Activated CD4-positive, alpha-beta memory T cell treated with anti-CD3 and anti-CD28 coated beads, Interleukin-2, amount 10 ng/mL, durations not matched to agents 7 days and 5 days (primary cell): ENCODE results near the gene KPTN. TPM values are rescaled to one million over a fixed set of nuclear protein-coding genes. Genes with fewer than 3 reads are reported as not detected.
"Not testable (repeated sequence)": the region's sequence is repeated elsewhere in the genome, so short reads cannot be mapped to it uniquely, and the experiment has no call there.

ENCODE experiments used
- CTCF ChIA-PET: fragments of 350-600 bp; sonication (Branson Sonifier 250); formaldehyde crosslinking; loops from one replicate; lab custom pipeline; 2021; ENCODE audit warnings: antibody characterized with exemption, inconsistent platforms; lab: Charles Lee
- POLR2A ChIA-PET: fragments of 350-600 bp; sonication (Branson Sonifier 250); formaldehyde crosslinking; loops from one replicate; lab custom pipeline; 2021; ENCODE audit warnings: antibody characterized with exemption; lab: Charles Lee
- DNase-seq: peaks from one replicate; pipeline ENCODE4 v3.0.0-alpha.2; 2020
- H3K27ac Mint-ChIP-seq: one replicate; pipeline ENCODE4 v1.8.0; 2021; ENCODE audit warnings: mild to moderate bottlenecking, mixed read lengths
- H3K27me3 Mint-ChIP-seq: one replicate; pipeline ENCODE4 v1.8.0; 2021; ENCODE audit warnings: mixed read lengths
- H3K36me3 Mint-ChIP-seq: one replicate; pipeline ENCODE4 v1.8.0; 2021; ENCODE audit warnings: low read depth, mixed read lengths
- H3K4me1 Mint-ChIP-seq: one replicate; pipeline ENCODE4 v1.8.0; 2021; ENCODE audit warnings: mixed read lengths
- H3K4me3 Mint-ChIP-seq: one replicate; pipeline ENCODE4 v1.8.0; 2021; ENCODE audit warnings: mild to moderate bottlenecking, mixed read lengths
- H3K9me3 Mint-ChIP-seq: one replicate; pipeline ENCODE4 v1.8.0; 2021; ENCODE audit warnings: mixed read lengths
- total RNA-seq, 2 experiments: library from RNA; stranded (reverse); gene quantifications; one replicate each; pipeline ENCODE4 v1.2.3, GENCODE V29; 2021

The KPTN gene
- total RNA-seq, 2 experiments from 2014 or later = 6.6 to 7.7 TPM

GRCh38 chr19:47487551-47488515 lies 3.8 kb upstream of the KPTN start:
- Mint-ChIP-seq H3K27ac (no peak overlapping the region), H3K9me3 (no peaks in the 10 kb centered on the region), H3K4me3 (no peak overlapping the region), H3K36me3 (peaks cover 30% of the 10 kb centered on the region), H3K4me1 (peaks cover 26% of the 10 kb centered on the region), H3K27me3 (no peaks in the 10 kb centered on the region)
- ChIA-PET POLR2A (interaction anchor here (0.8 to 1.1 kb wide), 2 partner anchors 53 to 210 kb away, joined by 3 to 4 read pairs; no protein-coding TSS in a partner anchor), CTCF (interaction anchor here (0.8 to 1.6 kb wide), 3 partner anchors 28 to 59 kb away, joined by 3 to 4 read pairs (median 3); partner anchors contain the start of gene NAPA)
- DNase-seq = no peak

GRCh38 chr19:47486900-47487299 lies 2.9 kb upstream of the KPTN start:
- ChIA-PET POLR2A (interaction anchor here (0.9 kb wide), 1 partner anchor 26 kb away, joined by 5 read pairs; no protein-coding TSS in a partner anchor), CTCF (interaction anchor here (1.3 to 1.6 kb wide), 2 partner anchors 50 to 59 kb away, joined by 3 read pairs; no protein-coding TSS in a partner anchor)
- no peak overlapping the region for H3K4me3 Mint-ChIP-seq
- DNase-seq = no peak
- no peaks in the 10 kb centered on the region for H3K9me3 Mint-ChIP-seq
- peaks cover 26% of the 10 kb centered on the region for H3K4me1 Mint-ChIP-seq
- H3K27ac Mint-ChIP-seq = no peak overlapping the region
- H3K27me3 Mint-ChIP-seq = no peaks in the 10 kb centered on the region
- peaks cover 27% of the 10 kb centered on the region for H3K36me3 Mint-ChIP-seq

DNA sequence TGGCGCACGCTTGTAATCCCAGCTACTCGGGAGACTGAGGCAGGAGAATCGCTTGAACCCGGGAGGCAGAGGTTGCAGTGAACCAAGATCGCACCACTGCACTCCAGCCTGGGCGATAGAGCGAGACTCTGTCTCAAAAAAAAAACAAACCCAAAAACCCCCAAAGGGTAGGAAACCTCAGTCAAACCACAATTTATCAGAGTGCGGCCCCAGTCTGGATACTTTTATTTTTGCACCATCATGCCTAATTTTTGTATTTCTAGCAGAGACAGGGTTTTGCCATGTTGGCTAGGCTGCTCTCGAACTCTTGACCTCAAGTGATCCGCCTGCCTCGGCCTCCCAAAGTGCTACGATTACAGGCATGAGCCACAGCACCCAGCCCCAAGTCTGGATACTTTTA lies 2.2 kb upstream of the KPTN start:
- H3K27ac Mint-ChIP-seq, DNase-seq, H3K27me3 Mint-ChIP-seq, H3K4me3 Mint-ChIP-seq, H3K9me3 Mint-ChIP-seq: not testable (repeated sequence)
- H3K36me3 Mint-ChIP-seq = peaks cover 24% of the 10 kb centered on the region
- CTCF ChIA-PET = interaction anchor here (1.3 to 3.3 kb wide), 2 partner anchors 29 to 58 kb away, joined by 3 to 33 read pairs; partner anchors contain the start of gene NAPA
- POLR2A ChIA-PET = interaction anchor here (1.8 to 3.0 kb wide), 2 partner anchors 27 to 122 kb away, joined by 7 to 16 read pairs; no protein-coding TSS in a partner anchor
- H3K4me1 Mint-ChIP-seq = peaks cover 27% of the 10 kb centered on the region

DNA sequence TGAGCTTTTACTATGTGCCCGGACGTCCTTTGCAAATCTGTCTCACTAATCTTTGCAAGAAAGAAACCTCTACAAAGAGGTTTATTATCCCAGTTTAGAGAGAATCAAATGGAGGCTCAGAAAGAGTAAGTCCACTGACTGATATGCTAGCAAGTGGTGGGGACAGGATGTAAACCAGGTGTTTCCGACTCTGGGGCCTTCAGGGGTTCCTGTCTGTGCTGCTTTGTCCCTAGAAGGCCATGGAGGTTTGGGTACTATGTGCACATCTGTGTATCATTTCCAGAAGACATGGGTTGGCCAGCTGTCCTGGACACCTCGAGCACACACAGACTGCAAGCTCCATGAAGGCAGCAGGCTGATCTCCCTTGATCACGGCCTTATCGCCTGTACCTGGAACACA lies 1.2 kb upstream of the KPTN start:
- H3K27me3 Mint-ChIP-seq = no peaks in the 10 kb centered on the region
- H3K9me3 Mint-ChIP-seq = no peaks in the 10 kb centered on the region
- peak; percentile 28 for DNase-seq
- CTCF ChIA-PET = interaction anchor here (0.6 to 3.3 kb wide), 10 partner anchors 16 to 233 kb away, joined by 3 to 33 read pairs (median 8); partner anchors contain the start of gene NAPA
- peaks cover 20% of the 10 kb centered on the region for H3K36me3 Mint-ChIP-seq
- H3K27ac Mint-ChIP-seq = peak overlapping the region; percentile 94
- H3K4me1 Mint-ChIP-seq = peaks cover 31% of the 10 kb centered on the region
- POLR2A ChIA-PET = interaction anchor here (0.6 to 3.0 kb wide), 8 partner anchors 17 to 125 kb away, joined by 3 to 16 read pairs (median 6); no protein-coding TSS in a partner anchor
- H3K4me3 Mint-ChIP-seq = peak overlapping the region; percentile 96

- H3K9me3 Mint-ChIP-seq = no peaks in the 10 kb centered on the region
- no peak overlapping the region for H3K27ac Mint-ChIP-seq
Measured at GRCh38 chr19:47483200-47483599, 819 bp downstream of the KPTN start.

GRCh38 chr19:47481460-47482052 lies 2.5 kb downstream of the KPTN start:
- Mint-ChIP-seq H3K27me3 (no peaks in the 10 kb centered on the region), H3K9me3 (no peaks in the 10 kb centered on the region), H3K4me1 (peaks cover 33% of the 10 kb centered on the region), H3K4me3 (no peak overlapping the region), H3K27ac (no peak overlapping the region), H3K36me3 (peaks cover 5% of the 10 kb centered on the region)
- CTCF ChIA-PET = interaction anchor here (0.7 to 2.7 kb wide), 4 partner anchors 9 to 132 kb away, joined by 3 to 16 read pairs (median 4); no protein-coding TSS in a partner anchor
- POLR2A ChIA-PET = no interaction called here
- no peak for DNase-seq

More at GRCh38 chr19:47483200-47483599, 819 bp downstream of the KPTN start:
- no peak for DNase-seq
- Mint-ChIP-seq H3K36me3 (peaks cover 11% of the 10 kb centered on the region), H3K4me1 (peaks cover 36% of the 10 kb centered on the region), H3K4me3 (no peak overlapping the region), H3K27me3 (no peaks in the 10 kb centered on the region)
- CTCF ChIA-PET = interaction anchor here (0.6 to 3.3 kb wide), 23 partner anchors 7 to 1166 kb away, joined by 3 to 33 read pairs (median 5); partner anchors contain the start of genes DHX34, NAPA and NOP53
- POLR2A ChIA-PET = interaction anchor here (0.6 to 3.0 kb wide), 15 partner anchors 8 to 687 kb away, joined by 3 to 20 read pairs (median 5); partner anchors contain the start of genes BICRA, INAFM1, NAPA and NOP53

- no peaks in the 10 kb centered on the region for H3K9me3 Mint-ChIP-seq
- CTCF ChIA-PET = interaction anchor here (0.7 to 1.0 kb wide), 2 partner anchors 44 to 54 kb away, joined by 3 read pairs; no protein-coding TSS in a partner anchor
Measured at GRCh38 chr19:47480658-47481057, 3.4 kb downstream of the KPTN start.

GRCh38 chr19:47479701-47480503 lies 4.1 kb downstream of the KPTN start:
- POLR2A ChIA-PET = interaction anchor here (1.5 kb wide), 1 partner anchor 34 kb away, joined by 3 read pairs; no protein-coding TSS in a partner anchor

More at GRCh38 chr19:47480658-47481057, 3.4 kb downstream of the KPTN start:
- no peak overlapping the region for H3K27ac Mint-ChIP-seq
- H3K4me1 Mint-ChIP-seq = peaks cover 29% of the 10 kb centered on the region
- H3K27me3 Mint-ChIP-seq = no peaks in the 10 kb centered on the region
- no peak overlapping the region for H3K4me3 Mint-ChIP-seq
- peaks cover 4% of the 10 kb centered on the region for H3K36me3 Mint-ChIP-seq
- no peak for DNase-seq
- POLR2A ChIA-PET = no interaction called here

DNA sequence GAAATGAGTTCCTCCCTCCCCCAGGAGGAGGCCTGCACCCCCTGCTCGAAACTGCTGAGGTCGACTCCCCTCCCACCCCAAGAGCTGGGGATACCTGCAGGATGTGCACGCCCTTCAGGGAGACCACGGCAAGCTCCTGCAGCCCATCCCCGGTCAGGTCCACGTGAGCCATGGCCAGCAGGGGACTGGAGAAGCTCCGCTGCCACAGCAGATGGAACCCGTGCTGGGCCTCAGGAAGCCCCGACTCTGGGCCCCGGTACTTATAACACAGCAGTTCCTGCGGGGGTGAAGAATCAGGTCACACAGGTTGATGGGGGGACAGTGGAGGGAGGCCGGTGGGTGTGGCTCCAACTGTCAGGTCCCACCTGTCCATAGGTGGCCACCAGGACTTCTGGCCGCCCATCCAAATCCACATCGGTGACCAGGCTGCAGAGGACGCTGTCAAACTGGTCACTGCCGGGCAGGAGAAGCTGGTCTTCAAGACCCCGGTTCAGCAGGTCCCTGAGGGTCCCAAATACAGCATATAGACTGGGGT lies 7.5 kb downstream of the KPTN start:
- Mint-ChIP-seq H3K9me3 (no peaks in the 10 kb centered on the region), H3K27me3 (peaks cover 3% of the 10 kb centered on the region), H3K4me1 (peaks cover 10% of the 10 kb centered on the region), H3K36me3 (no peaks in the 10 kb centered on the region), H3K4me3 (no peak overlapping the region), H3K27ac (no peak overlapping the region)
- CTCF ChIA-PET = interaction anchor here (1.1 kb wide), 1 partner anchor 8 kb away, joined by 5 read pairs; the partner anchor contains the start of gene KPTN
- no peak for DNase-seq
- POLR2A ChIA-PET = no interaction called here

More at GRCh38 chr19:47479701-47480503, 4.1 kb downstream of the KPTN start:
- H3K4me1 Mint-ChIP-seq = peaks cover 21% of the 10 kb centered on the region
- H3K27me3 Mint-ChIP-seq = no peaks in the 10 kb centered on the region
- no peaks in the 10 kb centered on the region for H3K36me3 Mint-ChIP-seq
- no peak for DNase-seq
- no peak overlapping the region for H3K4me3 Mint-ChIP-seq
- no peaks in the 10 kb centered on the region for H3K9me3 Mint-ChIP-seq
- CTCF ChIA-PET = interaction anchor here (1.0 kb wide), 1 partner anchor 43 kb away, joined by 3 read pairs; no protein-coding TSS in a partner anchor
- H3K27ac Mint-ChIP-seq = no peak overlapping the region

GRCh38 chr19:47475465-47475864 lies 8.6 kb downstream of the KPTN start:
- H3K27me3 Mint-ChIP-seq = peaks cover 11% of the 10 kb centered on the region
- peaks cover 12% of the 10 kb centered on the region for H3K4me1 Mint-ChIP-seq
- ChIA-PET CTCF (interaction anchor here (1.1 kb wide), 1 partner anchor 9 kb away, joined by 5 read pairs; the partner anchor contains the start of gene KPTN), POLR2A (interaction anchor here (1.8 kb wide), 1 partner anchor 9 kb away, joined by 5 read pairs; the partner anchor contains the start of gene KPTN)
- no peaks in the 10 kb centered on the region for H3K9me3 Mint-ChIP-seq
- no peak for DNase-seq
- no peaks in the 10 kb centered on the region for H3K36me3 Mint-ChIP-seq
- no peak overlapping the region for H3K27ac Mint-ChIP-seq
- H3K4me3 Mint-ChIP-seq = no peak overlapping the region

DNA sequence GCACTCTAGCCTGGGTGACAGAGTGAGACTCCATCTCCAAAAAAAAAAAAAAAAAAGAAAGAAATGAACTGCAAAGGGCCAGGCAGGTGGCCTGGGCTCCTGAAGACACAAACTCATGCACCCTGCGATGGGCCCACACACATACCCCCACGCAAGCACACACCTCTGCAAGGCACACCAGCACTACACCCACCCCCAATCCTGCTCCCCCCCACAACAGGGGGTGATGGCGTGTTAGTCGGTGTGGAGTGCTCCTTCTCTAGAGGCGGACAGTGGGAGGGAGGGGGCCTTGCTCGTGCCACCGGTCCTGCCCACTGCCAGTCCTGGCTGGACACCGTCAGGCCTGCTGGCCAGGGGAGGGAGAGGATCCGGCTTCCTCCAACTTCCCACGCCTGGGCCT lies 10.7 kb downstream of the KPTN start:
- H3K36me3 Mint-ChIP-seq = no peaks in the 10 kb centered on the region
- POLR2A ChIA-PET = no interaction called here

More for the DNA sequence above, 10.7 kb downstream of the KPTN start:
- Mint-ChIP-seq H3K4me1 (peaks cover 7% of the 10 kb centered on the region), H3K27me3 (peaks cover 31% of the 10 kb centered on the region), H3K4me3 (no peak overlapping the region), H3K27ac (no peak overlapping the region), H3K9me3 (no peaks in the 10 kb centered on the region)
- no peak for DNase-seq
- CTCF ChIA-PET = interaction anchor here (2.3 kb wide), 1 partner anchor 10 kb away, joined by 8 read pairs; the partner anchor contains the start of gene KPTN
